K562 (cell line): ENCODE measurements around the gene MIP. TPM values are rescaled to one million over a fixed set of nuclear protein-coding genes. Genes with fewer than 3 reads are reported as not detected.

Experiments used
- ATAC-seq: fragments of 200-7000 bp; cut with Tn5 transposase; 3 replicates; pipeline ENCODE4 v1.9.1; 2020; ENCODE audit warnings: moderate library complexity
- BruUV-seq: library from RNA; stranded (reverse); fragments of 400-500 nt; replicated peaks from 2 replicates; lab custom pipeline; 2021; lab: Mats Ljungman, UMichigan
- CTCF ChIA-PET: fragments of 300-600 bp; formaldehyde crosslinking; extraction: SDS; loops from one replicate; lab custom pipeline; 2021; ENCODE audit warnings: low intra/inter-chr PET ratio; lab: Yijun Ruan, JAX
- POLR2A ChIA-PET: fragments of 300-600, 350-650 bp; sonication (Branson Sonifier 250); formaldehyde crosslinking; extraction: SDS; loops from one replicate; lab custom pipeline; 2021; ENCODE audit warnings: antibody characterized with exemption, inconsistent platforms; lab: Yijun Ruan, JAX
- DNase-seq, 4 experiments: peaks; one replicate each; pipeline versions ENCODE4 v3.0.0 to v3.0.0-alpha.2; 2011 to 2018; ENCODE audit warnings: low spot score in 3 of 4, mixed read lengths in 3 of 4; ENCODE audit errors: extremely low read depth in 1 of 4
- FAIRE-seq: peaks from 2 replicates; lab custom pipeline; 2011; peaks lifted over from hg19 to GRCh38; lab: Jason Lieb, UNC
- H2AFZ ChIP-seq: 2 replicates; pipeline ENCODE4 v1.6.0; 2011; ENCODE audit warnings: low read depth, low read length, control low read depth, inconsistent platforms
- H3K27ac ChIP-seq: fragments of 200-600 bp; 3 replicates; pipeline ENCODE4 v1.8.0; 2011; ENCODE audit warnings: low read depth, mild to moderate bottlenecking, control low read depth, inconsistent platforms, low read length, moderate library complexity, mixed read lengths; ENCODE audit errors: extremely low read depth
- H3K27me3 ChIP-seq, 2 experiments: fragments of 300-600 bp in 1 of 2; 2 replicates in 1 of 2; 3 replicates in 1 of 2; pipeline versions ENCODE4 v1.6.0 to v1.8.0; 2011; ENCODE audit warnings: inconsistent platforms in 2 of 2, low read length in 2 of 2, mild to moderate bottlenecking in 1 of 2, mixed read lengths in 1 of 2, moderate library complexity in 1 of 2; ENCODE audit not compliant: control insufficient read depth in 2 of 2, insufficient read depth in 2 of 2
- H3K36me3 ChIP-seq: fragments of 300-600 bp; 3 replicates; pipeline ENCODE4 v1.8.0; 2011; ENCODE audit warnings: mild to moderate bottlenecking, low read length, inconsistent platforms; ENCODE audit not compliant: control insufficient read depth, insufficient read depth
- H3K4me1 ChIP-seq, 2 experiments: fragments of 200-600 bp in 1 of 2; replicated peaks in 1 of 2; 2 replicates in 1 of 2; 3 replicates in 1 of 2; pipeline versions ENCODE4 v1.5.1 to v1.8.0; 2011; ENCODE audit warnings: inconsistent platforms in 2 of 2, low read length in 2 of 2, mild to moderate bottlenecking in 1 of 2, mixed read lengths in 1 of 2, moderate library complexity in 1 of 2; ENCODE audit not compliant: control insufficient read depth in 2 of 2, insufficient read depth in 2 of 2
- H3K4me2 ChIP-seq: 2 replicates; pipeline ENCODE4 v1.6.1; 2011; ENCODE audit warnings: low read length, control low read depth, inconsistent platforms, mixed read lengths; ENCODE audit not compliant: insufficient read depth
- H3K4me3 ChIP-seq: fragments of 200-600 bp; sonication (generic), shearing (Covaris generic); 2 replicates; pipeline ENCODE4 v1.5.1; 2016; ENCODE audit warnings: control low read depth, inconsistent platforms
- H3K79me2 ChIP-seq: fragments of 200-600 bp; 3 replicates; pipeline ENCODE4 v1.8.0; 2011; ENCODE audit warnings: low read length, inconsistent platforms; ENCODE audit not compliant: control insufficient read depth, insufficient read depth
- H3K9ac ChIP-seq, 2 experiments: 2 replicates each; pipeline versions ENCODE4 v1.6.0 to v1.6.1; 2011; ENCODE audit warnings: low read depth in 2 of 2, low read length in 2 of 2, control low read depth in 1 of 2, inconsistent platforms in 1 of 2, mild to moderate bottlenecking in 1 of 2, mixed read lengths in 1 of 2; ENCODE audit not compliant: insufficient read depth in 1 of 2
- H3K9me1 ChIP-seq: one replicate; pipeline ENCODE4 v1.6.0; 2011; ENCODE audit warnings: inconsistent platforms, mild to moderate bottlenecking, low read length, moderate library complexity; ENCODE audit not compliant: control insufficient read depth, insufficient read depth
- H3K9me3 ChIP-seq: replicated peaks from 2 replicates; pipeline ENCODE4 v1.5.1; 2011; ENCODE audit warnings: low read depth, low read length, inconsistent platforms; ENCODE audit not compliant: control insufficient read depth, insufficient read depth
- H4K20me1 ChIP-seq: replicated peaks from 2 replicates; pipeline ENCODE4 v1.6.1; 2011; ENCODE audit warnings: low read length, inconsistent platforms, mixed read lengths; ENCODE audit not compliant: control insufficient read depth, insufficient read depth
- ARID1B ChIP-seq: fragments of 450-650 bp; IDR thresholded peaks from 2 replicates; pipeline ENCODE4 v1.6.1; 2016; ENCODE audit warnings: antibody characterized with exemption, mild to moderate bottlenecking, inconsistent platforms
- COPS2 ChIP-seq: fragments of 450-650 bp; conservative IDR thresholded peaks from 2 replicates; pipeline ENCODE4 v1.6.1; 2016; ENCODE audit warnings: mild to moderate bottlenecking, moderate library complexity
- CREBBP ChIP-seq: IDR thresholded peaks from one replicate; pipeline ENCODE4 v1.6.1; 2012; ENCODE audit warnings: low read depth, mild to moderate bottlenecking, control low read depth, inconsistent platforms, low read length
- E2F6 ChIP-seq, 2 experiments: IDR thresholded peaks; 2 replicates each; pipeline ENCODE4 v1.6.1; 2011; ENCODE audit warnings: borderline replicate concordance in 1 of 2, control low read depth in 1 of 2, low read depth in 1 of 2, low read length in 1 of 2, mild to moderate bottlenecking in 1 of 2, mixed read lengths in 1 of 2, moderate library complexity in 1 of 2; ENCODE audit not compliant: insufficient read depth in 1 of 2, insufficient read length in 1 of 2, poor library complexity in 1 of 2, severe bottlenecking in 1 of 2; ENCODE audit errors: extremely low read depth in 1 of 2
- IRF9 ChIP-seq: fragments of 450-650 bp; IDR thresholded peaks from 2 replicates; pipeline ENCODE4 v1.6.1; 2016; ENCODE audit warnings: missing biosample characterization, missing genetic modification characterization
- RAD21 ChIP-seq, 2 experiments: fragments of 250-450 bp in 1 of 2; fragments of 450-650 bp in 1 of 2; sonication (Bioruptor Pico) in 1 of 2; formaldehyde crosslinking in 1 of 2; IDR thresholded peaks in 1 of 2; conservative IDR thresholded peaks in 1 of 2; 2 replicates each; pipeline versions ENCODE4 v1.4.0 to v1.8.0; 2020 to 2022; ENCODE audit warnings: mild to moderate bottlenecking in 2 of 2, moderate library complexity in 1 of 2
- SETDB1 ChIP-seq: IDR thresholded peaks from one replicate; pipeline ENCODE4 v1.6.1; 2012; ENCODE audit warnings: low read length, control low read depth, inconsistent platforms
- ZNF232 ChIP-seq: sonication (generic); formaldehyde crosslinking; IDR thresholded peaks from 2 replicates; pipeline ENCODE4 v1.8.0; 2022; ENCODE audit warnings: mild to moderate bottlenecking, missing genetic modification reagents
- ZNF766 ChIP-seq: fragments of 200-800 bp; sonication (Bioruptor generic); conservative IDR thresholded peaks from 2 replicates; pipeline ENCODE4 v1.6.1; 2016; ENCODE audit warnings: missing genetic modification characterization, missing compliant biosample characterization
- WGBS: fragments of 100-300 bp; shearing (Covaris generic); methylation state at CpG from one replicate; pipeline ENCODE4 v1.1.6; 2016; ENCODE audit warnings: low coverage, mixed read lengths; ENCODE audit not compliant: insufficient coverage; ENCODE audit errors: missing lambda C conversion rate; 5-methylcytosine and 5-hydroxymethylcytosine counted together
- in situ Hi-C: fragments of 300-500 bp; cut with MboI; formaldehyde crosslinking; loops from 4 replicates; pipeline ENCODE4 v1.15.0; 2018; ENCODE audit warnings: inconsistent platforms, mixed read lengths
- intact Hi-C: fragments of 100-400 bp; cut with micrococcal nuclease; formaldehyde crosslinking; loops from 2 replicates; pipeline ENCODE4 v1.14.2; 2022
- polyA plus RNA-seq, 8 experiments: library from polyadenylated mRNA; depleted of rRNA in 4 of 8; stranded (reverse) in 5 of 8; unstranded in 3 of 8; fragments of >200 nt; fragmentation: Nextera tagmentation in 2 of 8; fragmentation: Illumina TruSeq in 1 of 8; extraction: Ambion mirVana in 2 of 8; extraction: Trizol in 1 of 8; gene quantifications; 2 replicates each; pipeline versions ENCODE4 v1.2.1 to v1.2.3, GENCODE V29; 2011 to 2014; ENCODE audit warnings: inconsistent platforms in 1 of 8, missing spikeins in 1 of 8
- total RNA-seq, 7 experiments: library from RNA; depleted of rRNA in 6 of 7; stranded (reverse); fragments of >200 nt in 6 of 7; fragmentation: Illumina TruSeq in 2 of 7; extraction: Trizol in 2 of 7; gene quantifications; 2 replicates each; pipeline versions ENCODE4 v1.2.1 to v1.2.3, GENCODE V29; 2011 to 2021; ENCODE audit warnings: low replicate concordance in 1 of 7
- TF ChIP-seq, protein P1 (sequence below): IDR thresholded peaks from 2 replicates; pipeline ENCODE4 v1.6.1; 2011; ENCODE audit warnings: borderline replicate concordance, low read depth, mild to moderate bottlenecking, moderate library complexity, low read length; ENCODE audit not compliant: insufficient read depth, poor library complexity, severe bottlenecking
- TF ChIP-seq, protein P2 (sequence below): fragments of 250-450 bp; sonication (Bioruptor Pico); IDR thresholded peaks from 2 replicates; pipeline ENCODE4 v1.8.0; 2022; ENCODE audit warnings: inconsistent platforms
- TF ChIP-seq, protein P3 (sequence below): sonication (generic); formaldehyde crosslinking; IDR thresholded peaks from 2 replicates; pipeline ENCODE4 v1.8.1; 2022; ENCODE audit warnings: missing genetic modification reagents

Gene MIP
- total and polyA plus RNA-seq, 9 of the 15 experiments (the other 6 are each of a cell fraction or from before 2014, with no cell fraction given): 0.09 to 0.36 (median 0.19) TPM; not detected in 5

DNA sequence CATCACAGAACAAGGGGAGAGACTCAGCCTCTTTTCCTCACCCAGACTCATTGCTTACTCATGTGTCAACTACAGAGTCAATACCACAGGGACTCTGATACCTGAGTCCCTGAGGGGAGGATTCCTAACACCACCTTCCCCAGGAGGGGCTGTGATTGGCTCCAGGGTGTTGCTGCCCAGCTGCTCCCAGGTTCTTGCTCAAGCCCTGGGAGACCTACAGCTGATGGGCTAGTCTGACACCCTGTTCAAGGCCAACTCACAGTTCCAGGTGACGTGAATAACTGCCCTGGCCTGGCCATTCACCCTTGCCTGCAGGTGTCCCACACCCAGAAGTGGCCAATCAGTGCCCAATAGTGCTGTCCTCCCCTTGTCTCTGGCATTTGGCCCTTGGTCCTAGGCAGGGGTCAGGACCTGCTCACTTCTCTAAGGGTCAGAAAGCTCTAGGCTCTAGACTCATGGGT, 22.5 kb upstream of the MIP start (continued):
- TF ChIP-seq E2F6 (IDR thresholded peaks at IDR 0.05; ENCODE audit: borderline replicate concordance in 1 of 2, extremely low read depth in 1 of 2, insufficient read depth in 1 of 2, insufficient read length in 1 of 2, low read depth in 1 of 2, low read length in 1 of 2, poor library complexity in 1 of 2, severe bottlenecking in 1 of 2) (no peak), ZNF232 (CRISPR knock-in tag) (no peak), ZNF766 (CRISPR knock-in tag) (no peak)
- TF ChIP-seq, protein P1, sequence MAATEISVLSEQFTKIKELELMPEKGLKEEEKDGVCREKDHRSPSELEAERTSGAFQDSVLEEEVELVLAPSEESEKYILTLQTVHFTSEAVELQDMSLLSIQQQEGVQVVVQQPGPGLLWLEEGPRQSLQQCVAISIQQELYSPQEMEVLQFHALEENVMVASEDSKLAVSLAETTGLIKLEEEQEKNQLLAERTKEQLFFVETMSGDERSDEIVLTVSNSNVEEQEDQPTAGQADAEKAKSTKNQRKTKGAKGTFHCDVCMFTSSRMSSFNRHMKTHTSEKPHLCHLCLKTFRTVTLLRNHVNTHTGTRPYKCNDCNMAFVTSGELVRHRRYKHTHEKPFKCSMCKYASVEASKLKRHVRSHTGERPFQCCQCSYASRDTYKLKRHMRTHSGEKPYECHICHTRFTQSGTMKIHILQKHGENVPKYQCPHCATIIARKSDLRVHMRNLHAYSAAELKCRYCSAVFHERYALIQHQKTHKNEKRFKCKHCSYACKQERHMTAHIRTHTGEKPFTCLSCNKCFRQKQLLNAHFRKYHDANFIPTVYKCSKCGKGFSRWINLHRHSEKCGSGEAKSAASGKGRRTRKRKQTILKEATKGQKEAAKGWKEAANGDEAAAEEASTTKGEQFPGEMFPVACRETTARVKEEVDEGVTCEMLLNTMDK: no peak

- no TSS peak for BruUV-seq
- no peak for ATAC-seq
- TF ChIP-seq, protein P2, sequence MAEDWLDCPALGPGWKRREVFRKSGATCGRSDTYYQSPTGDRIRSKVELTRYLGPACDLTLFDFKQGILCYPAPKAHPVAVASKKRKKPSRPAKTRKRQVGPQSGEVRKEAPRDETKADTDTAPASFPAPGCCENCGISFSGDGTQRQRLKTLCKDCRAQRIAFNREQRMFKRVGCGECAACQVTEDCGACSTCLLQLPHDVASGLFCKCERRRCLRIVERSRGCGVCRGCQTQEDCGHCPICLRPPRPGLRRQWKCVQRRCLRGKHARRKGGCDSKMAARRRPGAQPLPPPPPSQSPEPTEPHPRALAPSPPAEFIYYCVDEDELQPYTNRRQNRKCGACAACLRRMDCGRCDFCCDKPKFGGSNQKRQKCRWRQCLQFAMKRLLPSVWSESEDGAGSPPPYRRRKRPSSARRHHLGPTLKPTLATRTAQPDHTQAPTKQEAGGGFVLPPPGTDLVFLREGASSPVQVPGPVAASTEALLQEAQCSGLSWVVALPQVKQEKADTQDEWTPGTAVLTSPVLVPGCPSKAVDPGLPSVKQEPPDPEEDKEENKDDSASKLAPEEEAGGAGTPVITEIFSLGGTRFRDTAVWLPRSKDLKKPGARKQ (CRISPR knock-in tag): no peak
- TF ChIP-seq ARID1B (no peak), CREBBP (no peak), COPS2 (no peak), SETDB1 (no peak), RAD21 (CRISPR knock-in tag; conservative IDR thresholded peaks at IDR 0.05 in 1 of 2, IDR thresholded peaks at IDR 0.05 in 1 of 2) (no peak), IRF9 (tag) (no peak)
- TF ChIP-seq, protein P3, sequence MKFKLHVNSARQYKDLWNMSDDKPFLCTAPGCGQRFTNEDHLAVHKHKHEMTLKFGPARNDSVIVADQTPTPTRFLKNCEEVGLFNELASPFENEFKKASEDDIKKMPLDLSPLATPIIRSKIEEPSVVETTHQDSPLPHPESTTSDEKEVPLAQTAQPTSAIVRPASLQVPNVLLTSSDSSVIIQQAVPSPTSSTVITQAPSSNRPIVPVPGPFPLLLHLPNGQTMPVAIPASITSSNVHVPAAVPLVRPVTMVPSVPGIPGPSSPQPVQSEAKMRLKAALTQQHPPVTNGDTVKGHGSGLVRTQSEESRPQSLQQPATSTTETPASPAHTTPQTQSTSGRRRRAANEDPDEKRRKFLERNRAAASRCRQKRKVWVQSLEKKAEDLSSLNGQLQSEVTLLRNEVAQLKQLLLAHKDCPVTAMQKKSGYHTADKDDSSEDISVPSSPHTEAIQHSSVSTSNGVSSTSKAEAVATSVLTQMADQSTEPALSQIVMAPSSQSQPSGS: no peak
Measured at GRCh38 chr12:56476143-56476542, 21.7 kb upstream of the MIP start.

More at GRCh38 chr12:56476143-56476542, 21.7 kb upstream of the MIP start:
- Histone ChIP-seq H3K27me3 (no peaks in the 10 kb centered on the region), H3K9me3 (no peaks in the 10 kb centered on the region), H3K4me3 (no peak overlapping the region), H3K36me3 (peaks cover 5% of the 10 kb centered on the region; the same call in 1 of the 3 replicates), H3K27ac (no peak overlapping the region), H3K9ac (no peak overlapping the region), H3K4me2 (no peak overlapping the region), H4K20me1 (0 out of 2 replicates have a peak, but pooled peaks cover 8% of the 10 kb centered on the region), H3K79me2 (no peaks in the 10 kb centered on the region), H3K4me1 (peaks cover 0 to 4% of the 10 kb centered on the region in 2 experiments; a peak in 2 of 5 replicates), H2AFZ (no peak overlapping the region), H3K9me1 (peaks cover 5% of the 10 kb centered on the region)
- 26% methylated on average over 6 of the region's 6 CpGs for WGBS
- in situ Hi-C loops: no loop called here
- FAIRE-seq (no peak), DNase-seq (no peak)
- intact Hi-C loops: no loop called here
- ChIA-PET CTCF (no interaction called here), POLR2A (interaction anchor here (0.6 to 1.3 kb wide), 4 partner anchors 9 to 92 kb away, joined by 3 to 4 read pairs (median 3); no protein-coding TSS in a partner anchor)
